SKM-1 treated with dmso at 0.1 percent for 144 hours (cell line): ENCODE data around the gene PPIB.
"Not testable (repeated sequence)": the region's sequence is repeated elsewhere in the genome, so short reads cannot be mapped to it uniquely, and the experiment has no call there.

Source experiments
- DNase-seq: peaks from one replicate; lab custom pipeline; 2025; ENCODE audit not compliant: unreplicated experiment; lab: John Stamatoyannopoulos, UW

Gene PPIB

GRCh38 chr15:64141798-64142512 lies 20.9 kb downstream of the PPIB start:
- no peak for DNase-seq

GRCh38 chr15:64138331-64138941 lies 24.4 kb downstream of the PPIB start:
- no peak for DNase-seq

- DNase-seq, result no peak
These were observed 25.5 kb downstream of the PPIB start for GRCh38 chr15:64137226-64137833.

GRCh38 chr15:64136347-64136746 lies 26.5 kb downstream of the PPIB start:
- no peak for DNase-seq

- no peak for DNase-seq
These were observed 28.4 kb downstream of the PPIB start for GRCh38 chr15:64134345-64134829.

- no peak for DNase-seq
These were observed 29.0 kb downstream of the PPIB start for GRCh38 chr15:64133623-64134344.

GRCh38 chr15:64132217-64132616 lies 30.6 kb downstream of the PPIB start:
- no peak for DNase-seq

- DNase-seq, result no peak
These were observed 31.3 kb downstream of the PPIB start for GRCh38 chr15:64131547-64131946.

- no peak for DNase-seq
These were observed 32.7 kb downstream of the PPIB start for GRCh38 chr15:64130159-64130558.

- no peak for DNase-seq
These were observed 35.1 kb downstream of the PPIB start for GRCh38 chr15:64127521-64128270.

GRCh38 chr15:64125978-64126377 lies 36.8 kb downstream of the PPIB start:
- no peak for DNase-seq

GRCh38 chr15:64122936-64123351 lies 39.9 kb downstream of the PPIB start:
- no peak for DNase-seq

GRCh38 chr15:64122444-64122843 lies 40.4 kb downstream of the PPIB start:
- DNase-seq, result no peak

GRCh38 chr15:64121614-64122013 lies 41.2 kb downstream of the PPIB start:
- DNase-seq, result no peak

GRCh38 chr15:64120322-64120721 lies 42.5 kb downstream of the PPIB start:
- not testable (repeated sequence) for DNase-seq

- no peak for DNase-seq
These were observed 44.9 kb downstream of the PPIB start for GRCh38 chr15:64117759-64118487.

GRCh38 chr15:64112904-64113303 lies 49.9 kb downstream of the PPIB start:
- peak; percentile 10 for DNase-seq

- no peak for DNase-seq
These were observed 50.6 kb downstream of the PPIB start for GRCh38 chr15:64112073-64112772.

GRCh38 chr15:64111679-64112050 lies 51.2 kb downstream of the PPIB start:
- DNase-seq, result no peak
